ENCODE measurements around the gene IL17REL.

Gene IL17REL

GRCh38 chr22:49999063-49999945 lies 13.3 kb downstream of the IL17REL start:
- no peak overlapping the region for H3K4me3 ChIP-seq (ENCODE audit: low read depth, low read length)
- no peak for TF ChIP-seq CTCF (IDR thresholded peaks at IDR 0.05; ENCODE audit: borderline replicate concordance, insufficient read depth, low read depth, low read length)

- no peak overlapping the region for H3K4me3 ChIP-seq (ENCODE audit: low read depth, low read length)
- no peak for TF ChIP-seq CTCF (IDR thresholded peaks at IDR 0.05; ENCODE audit: borderline replicate concordance, insufficient read depth, low read depth, low read length)
Measured at GRCh38 chr22:49998718-49999062, 13.9 kb downstream of the IL17REL start.

- TF ChIP-seq CTCF (IDR thresholded peaks at IDR 0.05; ENCODE audit: borderline replicate concordance, insufficient read depth, low read depth, low read length) = no peak
- H3K4me3 ChIP-seq (ENCODE audit: low read depth, low read length) = no peak overlapping the region
Measured at GRCh38 chr22:49997932-49998717, 14.4 kb downstream of the IL17REL start.

GRCh38 chr22:49997251-49997599 lies 15.3 kb downstream of the IL17REL start:
- TF ChIP-seq CTCF (IDR thresholded peaks at IDR 0.05; ENCODE audit: borderline replicate concordance, insufficient read depth, low read depth, low read length) = no peak
- no peak overlapping the region for H3K4me3 ChIP-seq (ENCODE audit: low read depth, low read length)

GRCh38 chr22:49996518-49997250 lies 15.9 kb downstream of the IL17REL start:
- no peak overlapping the region for H3K4me3 ChIP-seq (ENCODE audit: low read depth, low read length)
- no peak for TF ChIP-seq CTCF (IDR thresholded peaks at IDR 0.05; ENCODE audit: borderline replicate concordance, insufficient read depth, low read depth, low read length)

GRCh38 chr22:49996119-49996517 lies 16.4 kb downstream of the IL17REL start:
- H3K4me3 ChIP-seq (ENCODE audit: low read depth, low read length) = no peak overlapping the region
- TF ChIP-seq CTCF (IDR thresholded peaks at IDR 0.05; ENCODE audit: borderline replicate concordance, insufficient read depth, low read depth, low read length) = no peak

All from GM12875 (cell line).